ENCODE results near the gene GZMB. TPM values are rescaled to one million over a fixed set of nuclear protein-coding genes. Genes with fewer than 3 reads are reported as not detected.

The GZMB gene
- total and polyA plus RNA-seq, 2 of the 8 experiments (the other 6 are each of a cell fraction or from before 2014, with no cell fraction given), result not detected

- TF ChIP-seq HDAC6 (IDR thresholded peaks at IDR 0.05; ENCODE audit: low read depth, low read length) (no peak), EGR1 (IDR thresholded peaks at IDR 0.05; ENCODE audit: borderline replicate concordance, low read depth, low read length) (no peak), CHD2 (IDR thresholded peaks at IDR 0.05; ENCODE audit: low read length) (no peak), YY1 (IDR thresholded peaks at IDR 0.05; ENCODE audit: low read depth, low read length) (no peak), FOSL1 (IDR thresholded peaks at IDR 0.05; ENCODE audit: insufficient read depth, low read depth, low read length) (no peak)
Measured at GRCh38 chr14:24681056-24681455, 47.1 kb upstream of the GZMB start (continued).

All from H1 (cell line).